Measurements from ENCODE around the gene PITX3. TPM values are rescaled to one million over a fixed set of nuclear protein-coding genes. Genes with fewer than 3 reads are reported as not detected.

Gene PITX3
- total and polyA plus RNA-seq, 4 donors, result 0.14 to 1.6 (median 0.22) TPM; not detected in 1

DNA sequence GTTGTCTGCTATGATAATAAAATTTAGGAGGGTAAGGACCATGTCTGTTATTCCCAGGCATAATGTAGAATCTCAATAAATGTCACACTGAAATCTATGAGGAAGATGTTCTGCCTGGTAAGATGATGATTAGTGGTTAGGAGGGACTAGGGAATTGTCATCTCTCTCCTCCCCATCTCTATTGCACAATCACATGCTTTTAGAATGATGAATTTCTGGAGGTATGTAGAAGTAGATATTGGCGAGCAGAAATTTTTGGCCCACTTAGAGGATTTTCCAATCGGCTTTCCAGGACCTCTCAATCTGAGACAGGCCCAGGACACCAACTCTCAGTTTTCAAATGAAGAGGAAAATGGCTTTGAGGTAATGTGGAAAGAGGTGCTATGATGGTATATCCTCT is 2.0 kb upstream of the PITX3 start:
- no peaks in the 10 kb centered on the region for H3K36me3 ChIP-seq (ENCODE audit: control insufficient read depth, insufficient read depth, low read length)
- no peak overlapping the region for H3K4me3 ChIP-seq (ENCODE audit: low read depth, low read length)
- DNase-seq (ENCODE audit: low read depth in 4 of 6, low spot score in 6 of 6), result no peak
- H3K4me1 ChIP-seq (ENCODE audit: control insufficient read depth, insufficient read depth, low read length), result peaks cover 29% of the 10 kb centered on the region
- peaks cover 37% of the 10 kb centered on the region for H3K27me3 ChIP-seq (ENCODE audit: control insufficient read depth, insufficient read depth, low read length)
- H3K27ac ChIP-seq (ENCODE audit: low read depth, low read length), result no peak overlapping the region
- H3K9me3 ChIP-seq (ENCODE audit: control insufficient read depth, insufficient read depth, low read length), result no peaks in the 10 kb centered on the region
- WGBS (ENCODE audit: insufficient coverage), result no CpG with 5 or more reads among the region's 2 CpGs

DNA sequence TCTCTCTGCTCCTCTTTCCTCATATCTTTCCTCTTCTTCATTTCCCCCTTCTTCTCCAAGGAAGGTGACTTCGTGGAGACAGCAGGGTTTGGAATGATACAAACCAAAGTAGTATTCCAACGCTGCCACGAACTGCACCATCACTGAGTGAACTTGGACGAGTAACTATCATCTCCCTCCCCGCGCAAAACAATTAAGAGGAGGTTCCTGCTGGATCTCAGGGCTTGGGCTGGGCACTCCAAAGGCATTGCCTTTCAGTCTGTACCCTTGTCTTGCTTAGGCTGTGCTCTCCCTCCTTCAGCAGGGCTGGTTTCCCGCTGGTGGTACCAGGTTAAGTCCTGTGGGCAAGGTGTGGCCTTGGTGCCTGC is 790 bp upstream of the PITX3 start:
- Histone ChIP-seq H3K4me1 (ENCODE audit: control insufficient read depth, insufficient read depth, low read length) (peaks cover 29% of the 10 kb centered on the region), H3K27ac (ENCODE audit: low read depth, low read length) (no peak overlapping the region), H3K4me3 (ENCODE audit: low read depth, low read length) (peak overlapping the region; percentile 50), H3K27me3 (ENCODE audit: control insufficient read depth, insufficient read depth, low read length) (peaks cover 48% of the 10 kb centered on the region), H3K36me3 (ENCODE audit: control insufficient read depth, insufficient read depth, low read length) (no peaks in the 10 kb centered on the region), H3K9me3 (ENCODE audit: control insufficient read depth, insufficient read depth, low read length) (no peaks in the 10 kb centered on the region)
- DNase-seq (ENCODE audit: low read depth in 4 of 6, low spot score in 6 of 6), result no peak
- 18% methylated on average over 7 of the region's 7 CpGs for WGBS (ENCODE audit: insufficient coverage)

DNA sequence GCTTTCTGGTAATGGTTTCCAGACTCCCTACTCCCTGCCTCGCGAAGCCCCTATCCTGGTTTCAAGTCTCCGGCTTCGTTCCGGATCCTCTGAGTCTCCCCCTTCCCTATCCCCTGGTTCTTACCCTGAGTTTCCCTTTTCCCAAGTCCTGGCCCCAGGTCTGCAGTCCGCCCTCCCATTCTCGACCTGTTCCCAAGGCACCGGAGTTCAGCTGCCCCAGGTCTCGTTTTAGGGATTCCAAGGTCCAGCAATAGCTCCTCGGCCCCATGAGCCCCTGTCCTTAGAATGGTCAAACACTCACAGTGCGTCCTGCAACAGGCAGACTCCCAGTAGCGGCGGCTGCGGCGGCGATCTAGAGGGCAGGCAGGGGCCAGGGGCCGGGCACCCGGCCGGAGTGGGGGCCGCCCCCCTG is 274 bp downstream of the PITX3 start:
- Histone ChIP-seq H3K9me3 (ENCODE audit: control insufficient read depth, insufficient read depth, low read length) (no peaks in the 10 kb centered on the region), H3K27me3 (ENCODE audit: control insufficient read depth, insufficient read depth, low read length) (peaks cover 59% of the 10 kb centered on the region), H3K4me3 (ENCODE audit: low read depth, low read length) (peak overlapping the region; percentile 50), H3K27ac (ENCODE audit: low read depth, low read length) (no peak overlapping the region), H3K4me1 (ENCODE audit: control insufficient read depth, insufficient read depth, low read length) (peaks cover 29% of the 10 kb centered on the region), H3K36me3 (ENCODE audit: control insufficient read depth, insufficient read depth, low read length) (no peaks in the 10 kb centered on the region)
- DNase-seq (ENCODE audit: low read depth in 4 of 6, low spot score in 6 of 6), result peak in 2 of 6 donors; percentile 12 to 21
- under 1% methylated on average over 20 of the region's 20 CpGs for WGBS (ENCODE audit: insufficient coverage)

DNA sequence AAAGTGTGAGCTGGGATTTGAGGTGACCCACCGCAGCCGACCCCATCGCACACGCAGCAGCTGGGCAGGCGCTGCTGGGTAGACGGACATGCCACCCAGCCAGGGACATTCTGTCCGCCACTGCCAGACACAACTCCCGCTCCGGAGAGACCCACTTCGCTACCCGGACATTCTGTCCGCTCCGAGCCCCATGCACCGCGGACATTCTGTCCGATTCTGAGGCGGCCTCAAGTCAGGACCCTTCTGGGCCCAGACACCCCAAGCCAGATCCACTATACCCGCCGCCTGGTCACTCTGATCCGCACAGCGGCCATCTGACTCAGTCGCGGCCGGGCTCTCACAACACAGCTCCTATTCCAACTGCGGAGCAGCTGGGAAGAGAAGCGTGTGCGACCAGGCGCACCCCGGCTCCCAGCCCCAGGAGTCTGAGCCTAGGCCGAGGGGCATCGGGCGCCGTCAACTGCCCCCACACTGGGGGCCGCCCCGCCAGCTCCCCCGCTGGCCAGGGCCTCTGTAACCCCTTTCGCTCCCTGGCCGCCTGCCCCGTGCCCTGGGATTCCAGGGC is 763 bp downstream of the PITX3 start:
- Histone ChIP-seq H3K27ac (ENCODE audit: low read depth, low read length) (no peak overlapping the region), H3K4me3 (ENCODE audit: low read depth, low read length) (peak overlapping the region; percentile 50), H3K27me3 (ENCODE audit: control insufficient read depth, insufficient read depth, low read length) (peaks cover 64% of the 10 kb centered on the region), H3K36me3 (ENCODE audit: control insufficient read depth, insufficient read depth, low read length) (no peaks in the 10 kb centered on the region), H3K9me3 (ENCODE audit: control insufficient read depth, insufficient read depth, low read length) (no peaks in the 10 kb centered on the region), H3K4me1 (ENCODE audit: control insufficient read depth, insufficient read depth, low read length) (peaks cover 29% of the 10 kb centered on the region)
- 9% methylated on average over 39 of the region's 39 CpGs for WGBS (ENCODE audit: insufficient coverage)
- no peak for DNase-seq (ENCODE audit: low read depth in 4 of 6, low spot score in 6 of 6)

DNA sequence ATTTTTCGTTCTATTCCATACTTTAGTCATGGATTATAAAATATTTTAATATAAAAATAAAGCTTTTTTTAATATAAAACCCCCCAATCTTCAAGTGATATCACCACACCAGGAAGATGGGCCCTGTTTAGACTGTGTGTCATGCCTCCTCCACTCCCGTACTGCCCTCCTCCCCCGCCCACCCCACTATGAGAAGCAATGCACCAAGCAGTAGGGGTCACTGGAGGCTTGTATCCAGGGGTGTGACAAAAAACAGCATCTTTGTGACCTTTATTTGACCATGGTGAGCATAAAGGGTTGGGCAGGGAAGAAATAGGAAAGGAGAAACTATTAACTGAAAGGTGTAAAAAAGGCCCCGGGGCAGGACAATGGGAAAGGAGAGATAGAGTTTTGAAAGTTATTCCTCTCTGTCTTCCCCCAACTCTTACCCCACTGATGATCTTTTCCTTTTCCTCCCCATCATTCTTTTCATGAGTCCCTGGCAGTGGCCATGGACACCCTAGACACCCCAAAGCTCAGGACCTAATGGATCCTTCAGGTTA is 3.5 kb downstream of the PITX3 start:
- Histone ChIP-seq H3K27ac (ENCODE audit: low read depth, low read length) (no peak overlapping the region), H3K9me3 (ENCODE audit: control insufficient read depth, insufficient read depth, low read length) (no peaks in the 10 kb centered on the region), H3K4me3 (ENCODE audit: low read depth, low read length) (no peak overlapping the region), H3K36me3 (ENCODE audit: control insufficient read depth, insufficient read depth, low read length) (no peaks in the 10 kb centered on the region), H3K4me1 (ENCODE audit: control insufficient read depth, insufficient read depth, low read length) (peaks cover 22% of the 10 kb centered on the region), H3K27me3 (ENCODE audit: control insufficient read depth, insufficient read depth, low read length) (peaks cover 81% of the 10 kb centered on the region)
- WGBS (ENCODE audit: insufficient coverage), result no CpG with 5 or more reads among the region's 4 CpGs
- no peak for DNase-seq (ENCODE audit: low read depth in 4 of 6, low spot score in 6 of 6)

DNA sequence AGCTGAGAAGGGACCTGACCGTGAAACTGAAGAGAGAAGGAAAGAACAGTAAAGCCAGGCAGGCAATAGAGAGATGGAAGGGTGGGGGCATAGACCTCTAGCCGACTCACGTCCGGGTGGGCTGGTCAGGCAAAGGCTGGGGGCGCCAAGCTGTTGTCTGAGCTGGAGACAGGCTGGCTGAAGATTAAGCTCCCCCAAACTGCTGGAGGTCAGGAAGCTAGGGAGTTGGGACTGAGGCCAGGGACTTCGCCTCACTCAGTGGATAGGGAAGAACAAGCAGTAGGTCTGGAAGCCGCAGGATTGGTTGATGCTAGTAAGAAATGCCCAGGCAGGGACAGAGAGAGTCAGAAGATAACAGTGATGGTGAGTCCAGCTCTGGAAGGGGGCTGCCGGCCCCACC is 5.3 kb downstream of the PITX3 start:
- no peak overlapping the region for H3K4me3 ChIP-seq (ENCODE audit: low read depth, low read length)
- no peaks in the 10 kb centered on the region for H3K36me3 ChIP-seq (ENCODE audit: control insufficient read depth, insufficient read depth, low read length)

DNA sequence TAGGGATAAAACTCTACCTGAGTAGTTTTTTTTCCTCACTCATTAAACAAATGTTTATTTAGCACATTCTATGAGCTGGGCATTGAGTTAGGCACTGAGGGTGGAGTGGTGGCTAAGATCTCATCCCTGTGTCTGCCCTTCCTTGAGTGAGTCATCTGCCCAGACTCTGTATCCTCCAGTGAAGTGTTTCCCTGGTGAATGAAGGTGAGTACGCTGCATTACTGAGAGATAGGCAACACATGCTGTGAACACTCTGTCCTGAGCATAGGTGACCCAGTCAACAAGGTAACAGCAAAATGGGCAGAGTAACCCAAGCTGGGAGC is 5.8 kb downstream of the PITX3 start:
- Histone ChIP-seq H3K27ac (ENCODE audit: low read depth, low read length) (no peak overlapping the region), H3K36me3 (ENCODE audit: control insufficient read depth, insufficient read depth, low read length) (no peaks in the 10 kb centered on the region), H3K4me3 (ENCODE audit: low read depth, low read length) (no peak overlapping the region), H3K4me1 (ENCODE audit: control insufficient read depth, insufficient read depth, low read length) (peaks cover 18% of the 10 kb centered on the region), H3K9me3 (ENCODE audit: control insufficient read depth, insufficient read depth, low read length) (no peaks in the 10 kb centered on the region), H3K27me3 (ENCODE audit: control insufficient read depth, insufficient read depth, low read length) (peaks cover 87% of the 10 kb centered on the region)
- DNase-seq (ENCODE audit: low read depth in 4 of 6, low spot score in 6 of 6), result no peak
- no CpG with 5 or more reads among the region's 1 CpG for WGBS (ENCODE audit: insufficient coverage)

More for the DNA sequence above, 5.3 kb downstream of the PITX3 start:
- 46% methylated on average over 7 of the region's 8 CpGs for WGBS (ENCODE audit: insufficient coverage)
- Histone ChIP-seq H3K27me3 (ENCODE audit: control insufficient read depth, insufficient read depth, low read length) (peaks cover 88% of the 10 kb centered on the region), H3K4me1 (ENCODE audit: control insufficient read depth, insufficient read depth, low read length) (peaks cover 19% of the 10 kb centered on the region), H3K9me3 (ENCODE audit: control insufficient read depth, insufficient read depth, low read length) (no peaks in the 10 kb centered on the region), H3K27ac (ENCODE audit: low read depth, low read length) (no peak overlapping the region)
- DNase-seq (ENCODE audit: low read depth in 4 of 6, low spot score in 6 of 6), result no peak

DNA sequence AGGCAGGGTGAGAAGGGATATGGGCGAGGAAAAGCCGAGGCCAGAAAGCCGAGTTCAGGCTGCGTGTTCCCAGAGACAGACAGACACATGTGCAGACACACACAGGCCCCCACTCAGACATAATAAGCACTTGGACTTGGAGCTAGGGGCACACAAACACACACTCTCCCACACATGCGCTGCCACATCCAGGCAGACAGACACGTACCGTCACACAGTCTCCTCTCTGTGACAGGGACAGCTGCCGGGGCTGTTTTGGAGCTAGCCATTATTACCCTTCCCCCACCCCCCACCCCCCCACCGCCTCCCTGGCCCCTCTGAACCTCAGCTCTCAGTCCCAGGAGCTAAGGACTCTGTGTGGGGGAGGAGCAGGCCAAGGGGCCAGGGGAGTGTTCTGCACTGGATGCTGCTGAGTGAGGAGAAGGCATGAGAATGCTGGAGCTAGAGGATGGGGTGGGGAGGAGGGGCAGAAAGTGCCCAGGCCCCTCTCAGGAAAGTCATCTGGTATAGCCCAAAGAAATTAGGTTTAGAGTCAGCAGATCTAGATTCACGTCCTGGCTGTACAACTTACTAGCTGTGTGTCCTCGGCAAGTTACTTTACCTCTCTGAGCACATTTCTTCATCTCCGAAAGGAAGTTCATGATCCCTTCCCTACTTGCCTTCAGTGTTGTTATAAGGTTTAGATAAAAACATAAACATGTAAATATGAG is 6.3 kb downstream of the PITX3 start:
- peaks cover 19% of the 10 kb centered on the region for H3K4me1 ChIP-seq (ENCODE audit: control insufficient read depth, insufficient read depth, low read length)
- DNase-seq (ENCODE audit: low read depth in 4 of 6, low spot score in 6 of 6), result no peak
- H3K27ac ChIP-seq (ENCODE audit: low read depth, low read length), result no peak overlapping the region
- H3K4me3 ChIP-seq (ENCODE audit: low read depth, low read length), result no peak overlapping the region
- H3K9me3 ChIP-seq (ENCODE audit: control insufficient read depth, insufficient read depth, low read length), result no peaks in the 10 kb centered on the region
- no peaks in the 10 kb centered on the region for H3K36me3 ChIP-seq (ENCODE audit: control insufficient read depth, insufficient read depth, low read length)
- peaks cover 86% of the 10 kb centered on the region for H3K27me3 ChIP-seq (ENCODE audit: control insufficient read depth, insufficient read depth, low read length)
- 63% methylated on average over 4 of the region's 12 CpGs for WGBS (ENCODE audit: insufficient coverage)

DNA sequence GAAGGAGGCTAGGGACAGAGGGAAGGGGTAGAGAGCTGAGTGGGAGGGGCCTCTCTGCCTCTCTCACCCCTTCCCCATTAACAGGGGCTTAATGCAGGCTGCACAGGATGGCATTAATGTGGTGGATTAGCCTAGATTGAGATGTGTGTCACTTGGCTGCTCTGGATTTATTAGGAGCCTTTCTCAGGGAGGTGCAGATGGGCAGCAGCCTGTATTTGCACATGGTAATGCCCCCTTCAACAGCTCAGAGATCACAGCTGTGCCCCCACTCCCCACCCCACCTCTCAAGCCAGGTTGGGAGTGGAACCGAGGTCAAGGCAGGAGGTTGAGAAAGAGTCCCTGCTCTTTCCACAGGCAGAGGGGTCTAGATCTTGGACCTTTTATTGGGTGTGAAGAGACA is 7.3 kb downstream of the PITX3 start:
- Histone ChIP-seq H3K27ac (ENCODE audit: low read depth, low read length) (no peak overlapping the region), H3K4me3 (ENCODE audit: low read depth, low read length) (no peak overlapping the region), H3K36me3 (ENCODE audit: control insufficient read depth, insufficient read depth, low read length) (no peaks in the 10 kb centered on the region), H3K27me3 (ENCODE audit: control insufficient read depth, insufficient read depth, low read length) (peaks cover 79% of the 10 kb centered on the region), H3K9me3 (ENCODE audit: control insufficient read depth, insufficient read depth, low read length) (no peaks in the 10 kb centered on the region), H3K4me1 (ENCODE audit: control insufficient read depth, insufficient read depth, low read length) (peaks cover 24% of the 10 kb centered on the region)
- DNase-seq (ENCODE audit: low read depth in 4 of 6, low spot score in 6 of 6), result no peak
- WGBS (ENCODE audit: insufficient coverage), result no CpG with 5 or more reads among the region's 1 CpG
